ENCODE results near the gene TMEM131L. TPM values are rescaled to one million over a fixed set of nuclear protein-coding genes. Genes with fewer than 3 reads are reported as not detected.

TMEM131L gene
- total RNA-seq, 1 experiment from 2014 or later = 19.7 TPM

GRCh38 chr4:153421941-153422340 is 44.2 kb upstream of the TMEM131L start:
- ChIA-PET POLR2A (no interaction called here), RAD21 (ENCODE audit: low non-redundant PET in 1 of 2, low total read pairs in 2 of 2, uncharacterized antibody in 2 of 2, unreplicated experiment in 2 of 2) (no interaction called here), CTCF (no interaction called here)
- no peak overlapping the region for H3K27ac ChIP-seq (ENCODE audit: low read depth, low read length)
- H3K9me3 ChIP-seq (ENCODE audit: control insufficient read depth in 1 of 2, insufficient read depth in 1 of 2, low read depth in 1 of 2, low read length in 2 of 2) = no peaks in the 10 kb centered on the region
- DNase-seq (ENCODE audit: low read depth, low spot score) = no peak
- TF ChIP-seq, protein P1, sequence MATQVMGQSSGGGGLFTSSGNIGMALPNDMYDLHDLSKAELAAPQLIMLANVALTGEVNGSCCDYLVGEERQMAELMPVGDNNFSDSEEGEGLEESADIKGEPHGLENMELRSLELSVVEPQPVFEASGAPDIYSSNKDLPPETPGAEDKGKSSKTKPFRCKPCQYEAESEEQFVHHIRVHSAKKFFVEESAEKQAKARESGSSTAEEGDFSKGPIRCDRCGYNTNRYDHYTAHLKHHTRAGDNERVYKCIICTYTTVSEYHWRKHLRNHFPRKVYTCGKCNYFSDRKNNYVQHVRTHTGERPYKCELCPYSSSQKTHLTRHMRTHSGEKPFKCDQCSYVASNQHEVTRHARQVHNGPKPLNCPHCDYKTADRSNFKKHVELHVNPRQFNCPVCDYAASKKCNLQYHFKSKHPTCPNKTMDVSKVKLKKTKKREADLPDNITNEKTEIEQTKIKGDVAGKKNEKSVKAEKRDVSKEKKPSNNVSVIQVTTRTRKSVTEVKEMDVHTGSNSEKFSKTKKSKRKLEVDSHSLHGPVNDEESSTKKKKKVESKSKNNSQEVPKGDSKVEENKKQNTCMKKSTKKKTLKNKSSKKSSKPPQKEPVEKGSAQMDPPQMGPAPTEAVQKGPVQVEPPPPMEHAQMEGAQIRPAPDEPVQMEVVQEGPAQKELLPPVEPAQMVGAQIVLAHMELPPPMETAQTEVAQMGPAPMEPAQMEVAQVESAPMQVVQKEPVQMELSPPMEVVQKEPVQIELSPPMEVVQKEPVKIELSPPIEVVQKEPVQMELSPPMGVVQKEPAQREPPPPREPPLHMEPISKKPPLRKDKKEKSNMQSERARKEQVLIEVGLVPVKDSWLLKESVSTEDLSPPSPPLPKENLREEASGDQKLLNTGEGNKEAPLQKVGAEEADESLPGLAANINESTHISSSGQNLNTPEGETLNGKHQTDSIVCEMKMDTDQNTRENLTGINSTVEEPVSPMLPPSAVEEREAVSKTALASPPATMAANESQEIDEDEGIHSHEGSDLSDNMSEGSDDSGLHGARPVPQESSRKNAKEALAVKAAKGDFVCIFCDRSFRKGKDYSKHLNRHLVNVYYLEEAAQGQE (IDR thresholded peaks at IDR 0.05; ENCODE audit: low read depth) = no peak
- TF ChIP-seq, protein P2, sequence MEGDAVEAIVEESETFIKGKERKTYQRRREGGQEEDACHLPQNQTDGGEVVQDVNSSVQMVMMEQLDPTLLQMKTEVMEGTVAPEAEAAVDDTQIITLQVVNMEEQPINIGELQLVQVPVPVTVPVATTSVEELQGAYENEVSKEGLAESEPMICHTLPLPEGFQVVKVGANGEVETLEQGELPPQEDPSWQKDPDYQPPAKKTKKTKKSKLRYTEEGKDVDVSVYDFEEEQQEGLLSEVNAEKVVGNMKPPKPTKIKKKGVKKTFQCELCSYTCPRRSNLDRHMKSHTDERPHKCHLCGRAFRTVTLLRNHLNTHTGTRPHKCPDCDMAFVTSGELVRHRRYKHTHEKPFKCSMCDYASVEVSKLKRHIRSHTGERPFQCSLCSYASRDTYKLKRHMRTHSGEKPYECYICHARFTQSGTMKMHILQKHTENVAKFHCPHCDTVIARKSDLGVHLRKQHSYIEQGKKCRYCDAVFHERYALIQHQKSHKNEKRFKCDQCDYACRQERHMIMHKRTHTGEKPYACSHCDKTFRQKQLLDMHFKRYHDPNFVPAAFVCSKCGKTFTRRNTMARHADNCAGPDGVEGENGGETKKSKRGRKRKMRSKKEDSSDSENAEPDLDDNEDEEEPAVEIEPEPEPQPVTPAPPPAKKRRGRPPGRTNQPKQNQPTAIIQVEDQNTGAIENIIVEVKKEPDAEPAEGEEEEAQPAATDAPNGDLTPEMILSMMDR (IDR thresholded peaks at IDR 0.05 in 2 of 3, conservative IDR thresholded peaks at IDR 0.05 in 1 of 3; ENCODE audit: borderline replicate concordance in 1 of 3, insufficient read depth in 1 of 3, low read depth in 2 of 3, low read length in 2 of 3) = no peak
- no peak for TF ChIP-seq JUND (IDR thresholded peaks at IDR 0.05)
- TF ChIP-seq SIN3A (IDR thresholded peaks at IDR 0.05; ENCODE audit: low read depth) = no peak
- TF ChIP-seq CEBPB (IDR thresholded peaks at IDR 0.05; ENCODE audit: low read depth) = no peak
- TF ChIP-seq, protein P3, sequence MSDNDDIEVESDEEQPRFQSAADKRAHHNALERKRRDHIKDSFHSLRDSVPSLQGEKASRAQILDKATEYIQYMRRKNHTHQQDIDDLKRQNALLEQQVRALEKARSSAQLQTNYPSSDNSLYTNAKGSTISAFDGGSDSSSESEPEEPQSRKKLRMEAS (IDR thresholded peaks at IDR 0.05) = no peak
- no peak for TF ChIP-seq EZH2 (IDR thresholded peaks at IDR 0.05)
- TF ChIP-seq YY1 (IDR thresholded peaks at IDR 0.05; ENCODE audit: extremely low read depth, insufficient replicate concordance, low read depth, low read length) = no peak
- TF ChIP-seq POLR2A (IDR thresholded peaks at IDR 0.05; ENCODE audit: borderline replicate concordance, extremely low read depth, insufficient read depth, insufficient read length) = no peak
- TF ChIP-seq ZFX (IDR thresholded peaks at IDR 0.05) = no peak
- TF ChIP-seq FOSL1 (IDR thresholded peaks at IDR 0.05; ENCODE audit: low read depth) = no peak
- no peak for TF ChIP-seq ATF3 (IDR thresholded peaks at IDR 0.05)
- no peak for TF ChIP-seq SRF (IDR thresholded peaks at IDR 0.05; ENCODE audit: low read depth)
- no peak for TF ChIP-seq EGR1 (IDR thresholded peaks at IDR 0.05; ENCODE audit: low read depth)
- TF ChIP-seq SP1 (IDR thresholded peaks at IDR 0.05; ENCODE audit: low read depth) = no peak
- H3K27me3 ChIP-seq (ENCODE audit: insufficient read depth, low read length) = no peaks in the 10 kb centered on the region
- ATAC-seq = no peak
- BruUV-seq (replicated peaks) = no TSS peak
- intact Hi-C loops (cut with micrococcal nuclease) = no loop called here
- no peaks in the 10 kb centered on the region for H3K4me1 ChIP-seq (ENCODE audit: control insufficient read depth in 1 of 2, insufficient read depth in 2 of 2, low read length in 2 of 2)
- H3K36me3 ChIP-seq (ENCODE audit: control insufficient read depth in 1 of 2, insufficient read depth in 2 of 2, low read length in 2 of 2) = no peaks in the 10 kb centered on the region
- H3K79me2 ChIP-seq (ENCODE audit: insufficient read depth, low read length) = no peaks in the 10 kb centered on the region
- no peaks in the 10 kb centered on the region for H4K20me1 ChIP-seq (ENCODE audit: insufficient read depth)
- no peak overlapping the region for H3K4me2 ChIP-seq (ENCODE audit: low read length)
- H3K4me3 ChIP-seq (replicated peaks in 1 of 2; ENCODE audit: low read depth in 1 of 2, low read length in 2 of 2) = no peak overlapping the region
- no peaks in the 10 kb centered on the region for H3K9me2 ChIP-seq (ENCODE audit: insufficient read depth)
- H3K9ac ChIP-seq (ENCODE audit: low read length) = no peak overlapping the region
- no peak overlapping the region for H2AFZ ChIP-seq (ENCODE audit: low read depth, low read length, poor library complexity, severe bottlenecking)
